ENCODE data around the gene AKR1C1. TPM values are rescaled to one million over a fixed set of nuclear protein-coding genes. Genes with fewer than 3 reads are reported as not detected.
"Not testable (repeated sequence)": the region's sequence is repeated elsewhere in the genome, so short reads cannot be mapped to it uniquely, and the experiment has no call there.

The AKR1C1 gene
- 1 to 10 TPM; 1.8 to 4.7 (median 3.4) TPM for total RNA-seq
- not detected for polyA plus RNA-seq
- total RNA-seq: 6.6 reads per million, percentile 28 among the genes with 10 or more reads in this experiment

GRCh38 chr10:4962876-4963814, at the start of gene AKR1C1:
Gene AKR1C1 (plus strand): TSS chr10:4963415. CDS start chr10:4963445, 30 bp downstream.
- H3K9me3 ChIP-seq (ENCODE audit: control insufficient read depth in 2 of 3, low read length in 3 of 3); H3K27ac ChIP-seq (ENCODE audit: low read depth, low read length); H3K27ac Mint-ChIP-seq; H3K4me3 ChIP-seq (ENCODE audit: low read length); DNase-seq; H3K36me3 ChIP-seq (ENCODE audit: control insufficient read depth in 2 of 3, insufficient read depth in 3 of 3, low read length in 3 of 3); H3K27me3 Mint-ChIP-seq; H3K27me3 ChIP-seq (ENCODE audit: control insufficient read depth in 2 of 2, insufficient read depth in 2 of 2, low read length in 2 of 2); CTCF ChIA-PET; H3K9me3 Mint-ChIP-seq; H3K4me1 Mint-ChIP-seq; intact Hi-C loops (cut with micrococcal nuclease); H3K4me3 Mint-ChIP-seq; H3K4me1 ChIP-seq (ENCODE audit: control insufficient read depth in 2 of 2, insufficient read depth in 2 of 2, low read length in 2 of 2); POLR2A ChIA-PET: not testable (repeated sequence)
- peak; percentile 75 for ATAC-seq
- peaks cover 0 to 26% (median 9%) of the 10 kb centered on the region in 5 donors for H3K36me3 Mint-ChIP-seq

DNA sequence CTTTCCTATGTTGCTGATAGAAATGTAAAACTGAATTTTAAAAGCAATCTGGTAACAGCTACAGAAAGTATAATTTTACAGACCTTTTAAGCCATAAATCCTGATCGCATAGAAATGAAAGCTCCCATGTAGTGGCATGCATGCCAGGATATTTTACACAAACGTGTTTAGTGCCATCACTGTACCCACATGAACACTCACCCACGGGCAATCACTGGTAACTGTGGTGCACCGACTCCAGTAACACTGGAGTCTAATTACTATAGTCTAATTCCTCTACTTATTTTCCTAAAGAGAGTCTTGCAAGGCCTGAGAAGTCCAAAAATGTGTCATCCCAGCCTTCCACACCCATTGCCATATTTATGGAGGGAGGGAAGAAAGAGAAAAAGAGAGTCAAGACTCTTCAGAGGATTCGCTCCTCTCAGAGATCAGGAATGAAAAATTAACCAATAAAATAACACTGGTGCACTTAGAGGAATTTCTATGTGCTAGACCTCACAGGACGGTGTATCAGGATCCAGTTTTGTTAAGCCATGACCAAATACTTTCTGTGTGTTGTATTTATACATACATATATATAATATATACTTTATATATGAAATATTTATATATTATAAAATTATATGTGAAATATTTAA, 48.9 kb upstream of the AKR1C1 start:
- Mint-ChIP-seq H3K4me3 (no peak overlapping the region), H3K27ac (no peak overlapping the region), H3K9me3 (peaks cover 0 to 2% (median 0%) of the 10 kb centered on the region in 11 donors), H3K36me3 (peaks cover 3 to 28% (median 15%) of the 10 kb centered on the region in 5 donors), H3K4me1 (no peaks in the 10 kb centered on the region), H3K27me3 (peaks cover 0 to 1% (median 0%) of the 10 kb centered on the region in 5 donors)
- ChIA-PET CTCF (no interaction called here), POLR2A (no interaction called here)
- H3K9me3 ChIP-seq (ENCODE audit: control insufficient read depth in 2 of 3, low read length in 3 of 3): no peaks in the 10 kb centered on the region
- DNase-seq (no peak), ATAC-seq (no peak)
- H3K27ac ChIP-seq (ENCODE audit: low read depth, low read length): no peak overlapping the region
- no peaks in the 10 kb centered on the region for H3K4me1 ChIP-seq (ENCODE audit: control insufficient read depth in 2 of 2, insufficient read depth in 2 of 2, low read length in 2 of 2)
- no peak overlapping the region for H3K4me3 ChIP-seq (ENCODE audit: low read length)
- H3K27me3 ChIP-seq (ENCODE audit: control insufficient read depth in 2 of 2, insufficient read depth in 2 of 2, low read length in 2 of 2): no peaks in the 10 kb centered on the region
- intact Hi-C loops (cut with micrococcal nuclease): no loop called here
- H3K36me3 ChIP-seq (ENCODE audit: control insufficient read depth in 2 of 3, insufficient read depth in 3 of 3, low read length in 3 of 3): peaks cover 0 to 4% (median 0%) of the 10 kb centered on the region in 3 experiments

DNA sequence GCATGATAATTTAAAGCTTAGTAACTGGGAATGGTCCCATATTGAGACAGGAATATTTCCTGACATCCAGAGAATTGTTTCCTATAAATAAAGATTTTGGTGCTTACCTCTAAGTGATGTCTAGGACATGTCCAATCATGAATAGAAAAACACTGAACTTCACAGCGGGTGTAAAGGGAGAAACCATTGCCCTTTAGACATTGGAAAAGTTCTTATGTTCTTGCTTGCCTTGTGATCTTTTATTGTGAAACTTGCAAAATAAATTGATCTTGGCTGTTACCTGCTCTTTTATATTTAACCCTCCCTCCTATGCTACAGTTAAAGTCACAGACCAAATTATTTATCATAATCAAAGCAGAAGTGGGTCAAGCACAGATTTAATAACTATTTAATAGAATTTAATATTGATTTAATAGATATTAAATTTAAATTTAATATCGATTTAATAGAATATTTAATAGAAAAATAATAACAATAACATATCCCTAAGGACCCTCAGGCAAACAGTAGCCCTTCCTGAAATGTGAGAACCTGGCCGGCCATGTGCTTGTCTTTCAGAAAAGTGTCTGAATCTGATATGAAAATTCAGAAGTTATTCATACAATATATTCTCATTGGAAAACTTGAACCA, 47.0 kb upstream of the AKR1C1 start:
- ATAC-seq (no peak), DNase-seq (no peak)
- Histone ChIP-seq H3K9me3 (ENCODE audit: control insufficient read depth in 2 of 3, low read length in 3 of 3) (no peaks in the 10 kb centered on the region), H3K4me3 (ENCODE audit: low read length) (no peak overlapping the region), H3K4me1 (ENCODE audit: control insufficient read depth in 2 of 2, insufficient read depth in 2 of 2, low read length in 2 of 2) (no peaks in the 10 kb centered on the region), H3K27me3 (ENCODE audit: control insufficient read depth in 2 of 2, insufficient read depth in 2 of 2, low read length in 2 of 2) (no peaks in the 10 kb centered on the region), H3K27ac (ENCODE audit: low read depth, low read length) (no peak overlapping the region), H3K36me3 (ENCODE audit: control insufficient read depth in 2 of 3, insufficient read depth in 3 of 3, low read length in 3 of 3) (no peaks in the 10 kb centered on the region)
- Mint-ChIP-seq H3K4me3 (no peak overlapping the region), H3K27ac (no peak overlapping the region), H3K27me3 (no peaks in the 10 kb centered on the region), H3K9me3 (no peaks in the 10 kb centered on the region), H3K4me1 (no peaks in the 10 kb centered on the region), H3K36me3 (peaks cover 0 to 23% (median 4%) of the 10 kb centered on the region in 5 donors)
- ChIA-PET POLR2A (interaction anchor here (0.5 kb wide), 1 partner anchor 468 kb away, joined by 4 read pairs; no protein-coding TSS in a partner anchor), CTCF (interaction anchor here (0.7 kb wide), 1 partner anchor 1284 kb away, joined by 3 read pairs; no protein-coding TSS in a partner anchor)
- intact Hi-C loops (cut with micrococcal nuclease): no loop called here

DNA sequence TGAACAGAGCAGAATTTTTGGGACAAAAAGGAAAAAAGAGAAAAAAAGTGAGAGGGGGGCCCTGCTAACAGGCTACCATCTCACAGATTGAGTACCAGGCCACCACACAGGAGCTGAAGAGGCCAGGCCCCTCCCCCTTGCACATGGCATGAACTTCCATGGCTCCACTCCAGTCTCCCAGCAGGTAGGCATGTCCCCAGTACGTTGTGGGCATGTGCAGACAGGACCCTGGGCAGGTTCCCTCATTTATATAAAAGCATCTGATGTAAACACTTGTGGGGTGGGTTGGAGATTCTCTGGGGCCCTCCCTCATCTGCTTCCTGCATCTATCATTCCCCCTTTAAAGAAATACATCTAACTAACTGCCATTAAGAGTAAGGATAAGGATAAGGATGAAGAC, 45.0 kb upstream of the AKR1C1 start:
- Mint-ChIP-seq H3K27me3 (no peaks in the 10 kb centered on the region), H3K36me3 (peaks cover 0 to 34% (median 12%) of the 10 kb centered on the region in 5 donors), H3K4me3 (no peak overlapping the region), H3K9me3 (peaks cover 0 to 2% (median 0%) of the 10 kb centered on the region in 11 donors), H3K27ac (no peak overlapping the region), H3K4me1 (no peaks in the 10 kb centered on the region)
- POLR2A ChIA-PET: no interaction called here
- intact Hi-C loops (cut with micrococcal nuclease): no loop called here
- ATAC-seq: no peak
- no peak overlapping the region for H3K4me3 ChIP-seq (ENCODE audit: low read length)
- H3K27ac ChIP-seq (ENCODE audit: low read depth, low read length): no peak overlapping the region
- H3K4me1 ChIP-seq (ENCODE audit: control insufficient read depth in 2 of 2, insufficient read depth in 2 of 2, low read length in 2 of 2): no peaks in the 10 kb centered on the region
- no peak for DNase-seq
- no peaks in the 10 kb centered on the region for H3K36me3 ChIP-seq (ENCODE audit: control insufficient read depth in 2 of 3, insufficient read depth in 3 of 3, low read length in 3 of 3)
- H3K9me3 ChIP-seq (ENCODE audit: control insufficient read depth in 2 of 3, low read length in 3 of 3): no peaks in the 10 kb centered on the region
- no peaks in the 10 kb centered on the region for H3K27me3 ChIP-seq (ENCODE audit: control insufficient read depth in 2 of 2, insufficient read depth in 2 of 2, low read length in 2 of 2)
- CTCF ChIA-PET: no interaction called here

GRCh38 chr10:4924482-4924881, 38.7 kb upstream of the AKR1C1 start:
- Mint-ChIP-seq H3K9me3 (peaks cover 5 to 34% (median 18%) of the 10 kb centered on the region in 11 donors), H3K36me3 (peaks cover 8 to 70% (median 34%) of the 10 kb centered on the region in 5 donors)
- POLR2A ChIA-PET: interaction anchor here (0.7 kb wide), 1 partner anchor 102 kb away, joined by 3 read pairs; no protein-coding TSS in a partner anchor
- CTCF ChIA-PET; intact Hi-C loops (cut with micrococcal nuclease); DNase-seq; H3K27me3 ChIP-seq (ENCODE audit: control insufficient read depth in 2 of 2, insufficient read depth in 2 of 2, low read length in 2 of 2); H3K36me3 ChIP-seq (ENCODE audit: control insufficient read depth in 2 of 3, insufficient read depth in 3 of 3, low read length in 3 of 3); H3K9me3 ChIP-seq (ENCODE audit: control insufficient read depth in 2 of 3, low read length in 3 of 3); H3K4me1 ChIP-seq (ENCODE audit: control insufficient read depth in 2 of 2, insufficient read depth in 2 of 2, low read length in 2 of 2); H3K4me3 Mint-ChIP-seq; H3K27ac Mint-ChIP-seq; H3K27ac ChIP-seq (ENCODE audit: low read depth, low read length); H3K4me1 Mint-ChIP-seq; H3K4me3 ChIP-seq (ENCODE audit: low read length); ATAC-seq; H3K27me3 Mint-ChIP-seq: not testable (repeated sequence)

GRCh38 chr10:4926400-4926799, 36.8 kb upstream of the AKR1C1 start:
- Mint-ChIP-seq H3K36me3 (peaks cover 11 to 72% (median 35%) of the 10 kb centered on the region in 5 donors), H3K4me3 (no peak overlapping the region), H3K9me3 (peaks cover 5 to 38% (median 18%) of the 10 kb centered on the region in 11 donors), H3K27ac (no peak overlapping the region), H3K4me1 (no peaks in the 10 kb centered on the region), H3K27me3 (peaks cover 0 to 5% (median 0%) of the 10 kb centered on the region in 5 donors)
- ChIA-PET CTCF (no interaction called here), POLR2A (no interaction called here)
- Histone ChIP-seq H3K27me3 (ENCODE audit: control insufficient read depth in 2 of 2, insufficient read depth in 2 of 2, low read length in 2 of 2) (no peaks in the 10 kb centered on the region), H3K4me3 (ENCODE audit: low read length) (no peak overlapping the region), H3K9me3 (ENCODE audit: control insufficient read depth in 2 of 3, low read length in 3 of 3) (peaks cover 0 to 10% (median 0%) of the 10 kb centered on the region in 3 experiments), H3K4me1 (ENCODE audit: control insufficient read depth in 2 of 2, insufficient read depth in 2 of 2, low read length in 2 of 2) (no peaks in the 10 kb centered on the region), H3K27ac (ENCODE audit: low read depth, low read length) (no peak overlapping the region), H3K36me3 (ENCODE audit: control insufficient read depth in 2 of 3, insufficient read depth in 3 of 3, low read length in 3 of 3) (no peaks in the 10 kb centered on the region)
- intact Hi-C loops (cut with micrococcal nuclease): no loop called here
- DNase-seq (no peak), ATAC-seq (no peak)
